ENCODE measurements around the gene SUN1.

DNA sequence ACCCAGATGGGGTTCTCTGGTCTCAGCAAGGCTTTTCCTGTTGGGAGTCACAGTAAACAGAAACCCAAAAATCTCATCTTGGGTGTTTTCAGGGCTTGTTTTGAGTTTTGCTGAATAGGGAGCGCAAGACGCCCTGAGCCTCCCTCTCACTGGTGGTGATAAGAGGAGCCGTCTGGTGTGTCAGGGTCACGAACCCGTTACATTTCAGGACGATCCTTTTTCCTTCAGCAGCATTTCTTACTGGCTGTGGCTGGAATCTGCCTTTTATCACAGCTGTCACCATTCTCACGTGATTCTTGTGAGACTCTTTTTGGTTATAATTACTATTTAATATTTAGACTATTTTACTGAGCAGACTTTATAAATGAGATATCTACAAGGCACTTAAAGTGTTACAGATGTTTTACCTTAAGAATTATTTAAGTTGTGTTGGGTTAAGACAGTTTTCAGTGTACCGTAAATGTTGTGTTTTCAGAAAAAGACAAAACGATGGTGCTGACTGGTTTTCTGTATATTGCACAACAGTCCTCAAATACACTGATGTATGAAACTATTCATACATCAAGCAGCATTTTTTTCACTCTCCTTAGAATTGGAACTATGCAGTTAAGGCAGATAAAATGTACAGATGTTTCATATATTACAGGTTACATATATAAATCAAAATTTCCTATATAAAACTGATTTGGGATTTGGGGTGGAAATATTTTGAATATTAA lies 41.9 kb downstream of the SUN1 start:
- TF ChIP-seq POLR2A (IDR thresholded peaks at IDR 0.05; ENCODE audit: low read depth, low read length) = no peak
- no peak for TF ChIP-seq PAX5 (IDR thresholded peaks at IDR 0.05; ENCODE audit: insufficient read depth, low read length, severe bottlenecking)
- TF ChIP-seq POLR2AphosphoS5 (IDR thresholded peaks at IDR 0.05; ENCODE audit: low read depth, low read length) = no peak
- TF ChIP-seq SPI1 (IDR thresholded peaks at IDR 0.05; ENCODE audit: low read depth, low read length) = no peak
- TF ChIP-seq TAF1 (IDR thresholded peaks at IDR 0.05; ENCODE audit: low read depth, low read length) = no peak
- TF ChIP-seq POU2F2 (IDR thresholded peaks at IDR 0.05; ENCODE audit: low read depth, low read length) = no peak
